Measurements from ENCODE around the gene ARID1B.
"Not testable (repeated sequence)": the region's sequence is repeated elsewhere in the genome, so short reads cannot be mapped to it uniquely, and the experiment has no call there.

ARID1B gene

GRCh38 chr6:156942266-156942665, 165.1 kb downstream of the ARID1B start:
- POLR2A ChIA-PET = no interaction called here
- no peak for DNase-seq (ENCODE audit: extremely low spot score)
- CTCF ChIA-PET = interaction anchor here (1.1 to 4.6 kb wide), 9 partner anchors 8 to 88 kb away, joined by 3 to 32 read pairs (median 4); no protein-coding TSS in a partner anchor
- TF ChIP-seq CTCF (IDR thresholded peaks at IDR 0.05; ENCODE audit: control extremely low read depth, extremely low read depth, low read depth, missing control alignments) = peak; percentile 23

GRCh38 chr6:156943166-156943565, 166.0 kb downstream of the ARID1B start:
- DNase-seq (ENCODE audit: extremely low spot score) = no peak
- ChIA-PET CTCF (interaction anchor here (0.8 to 4.6 kb wide), 10 partner anchors 8 to 68 kb away, joined by 3 to 32 read pairs (median 4); no protein-coding TSS in a partner anchor), POLR2A (no interaction called here)
- TF ChIP-seq CTCF (IDR thresholded peaks at IDR 0.05; ENCODE audit: control extremely low read depth, extremely low read depth, low read depth, missing control alignments) = no peak

GRCh38 chr6:156943816-156944215, 166.6 kb downstream of the ARID1B start:
- ChIA-PET POLR2A (no interaction called here), CTCF (interaction anchor here (0.8 to 4.6 kb wide), 8 partner anchors 9 to 68 kb away, joined by 3 to 32 read pairs (median 7); no protein-coding TSS in a partner anchor)
- TF ChIP-seq CTCF (IDR thresholded peaks at IDR 0.05; ENCODE audit: control extremely low read depth, extremely low read depth, low read depth, missing control alignments) = no peak
- DNase-seq (ENCODE audit: extremely low spot score) = no peak

- no peak for DNase-seq (ENCODE audit: extremely low spot score)
- no peak for TF ChIP-seq CTCF (IDR thresholded peaks at IDR 0.05; ENCODE audit: control extremely low read depth, extremely low read depth, low read depth, missing control alignments)
- ChIA-PET CTCF (interaction anchor here (2.1 to 4.6 kb wide), 2 partner anchors 9 to 10 kb away, joined by 10 to 32 read pairs; no protein-coding TSS in a partner anchor), POLR2A (no interaction called here)
Observed at GRCh38 chr6:156944412-156944811, 167.2 kb downstream of the ARID1B start.

GRCh38 chr6:156945789-156946172, 168.6 kb downstream of the ARID1B start:
- POLR2A ChIA-PET; DNase-seq (ENCODE audit: extremely low spot score): not testable (repeated sequence)
- CTCF ChIA-PET = interaction anchor here (4.6 kb wide), 1 partner anchor 8 kb away, joined by 32 read pairs; no protein-coding TSS in a partner anchor

- POLR2A ChIA-PET = no interaction called here
- no peak for TF ChIP-seq CTCF (IDR thresholded peaks at IDR 0.05; ENCODE audit: control extremely low read depth, extremely low read depth, low read depth, missing control alignments)
- CTCF ChIA-PET = no interaction called here
- no peak for DNase-seq (ENCODE audit: extremely low spot score)
Observed at GRCh38 chr6:156946370-156946936, 169.3 kb downstream of the ARID1B start.

GRCh38 chr6:156948277-156948676, 171.1 kb downstream of the ARID1B start:
- CTCF ChIA-PET = interaction anchor here (0.9 to 1.5 kb wide), 4 partner anchors 8 to 25 kb away, joined by 3 to 4 read pairs (median 3); no protein-coding TSS in a partner anchor
- TF ChIP-seq CTCF (IDR thresholded peaks at IDR 0.05; ENCODE audit: control extremely low read depth, extremely low read depth, low read depth, missing control alignments) = no peak
- no peak for DNase-seq (ENCODE audit: extremely low spot score)
- POLR2A ChIA-PET = no interaction called here

Measured in GM10248 (cell line).